Ureter (tissue), 1 donor: Measurements from ENCODE around the gene ME3. TPM values are rescaled to one million over a fixed set of nuclear protein-coding genes. Genes with fewer than 3 reads are reported as not detected.

ENCODE experiments used
- DNase-seq: peaks from one replicate; pipeline ENCODE4 v3.0.0-alpha.2; 2020; ENCODE audit warnings: low spot score
- total RNA-seq: library from RNA; stranded (reverse); gene quantifications from one replicate; pipeline ENCODE4 v1.2.4, GENCODE V29; 2023
- donor health status: DM: yes; HTN: yes; CAD: no.

The ME3 gene
- total RNA-seq, 1 donor from 2014 or later, result 40.2 TPM

DNA sequence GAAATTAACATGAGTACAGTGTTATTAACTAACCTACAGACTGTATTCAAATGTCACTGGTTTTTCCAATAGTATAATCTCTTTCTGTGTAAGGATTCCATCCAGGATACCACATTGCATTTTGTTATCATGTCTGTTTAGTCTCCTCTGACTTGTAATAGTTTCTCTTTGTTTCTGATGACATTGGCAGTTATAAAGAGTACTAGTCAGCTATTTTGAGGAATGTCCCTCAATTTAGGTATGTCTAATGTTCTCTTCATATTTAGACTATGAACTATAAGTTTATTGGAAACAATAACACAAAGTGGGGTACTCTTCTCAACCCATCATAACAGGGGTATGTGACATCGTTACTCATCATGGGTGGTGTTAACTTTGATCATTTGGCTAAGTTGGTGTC, 20.3 kb upstream of the ME3 start:
- DNase-seq, result no peak

DNA sequence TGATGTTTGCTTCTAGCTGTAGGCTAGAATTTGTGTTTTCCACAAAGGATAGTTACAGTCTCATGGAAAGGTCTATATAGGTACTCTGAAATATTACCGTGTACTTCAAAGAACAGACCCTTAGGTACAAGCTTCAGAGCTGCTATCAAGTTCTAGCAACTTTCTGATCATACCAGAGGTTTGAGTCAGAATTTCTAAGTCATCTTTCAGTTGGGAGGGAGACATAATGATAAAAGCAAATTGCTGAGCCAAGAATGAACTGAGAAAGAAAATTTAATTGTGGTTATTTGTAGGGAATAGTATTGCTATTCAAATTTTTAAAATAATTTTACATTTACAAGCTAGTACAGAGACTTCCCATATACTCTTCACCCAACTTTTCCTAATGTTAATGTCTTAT, 19.9 kb upstream of the ME3 start:
- DNase-seq, result no peak

DNA sequence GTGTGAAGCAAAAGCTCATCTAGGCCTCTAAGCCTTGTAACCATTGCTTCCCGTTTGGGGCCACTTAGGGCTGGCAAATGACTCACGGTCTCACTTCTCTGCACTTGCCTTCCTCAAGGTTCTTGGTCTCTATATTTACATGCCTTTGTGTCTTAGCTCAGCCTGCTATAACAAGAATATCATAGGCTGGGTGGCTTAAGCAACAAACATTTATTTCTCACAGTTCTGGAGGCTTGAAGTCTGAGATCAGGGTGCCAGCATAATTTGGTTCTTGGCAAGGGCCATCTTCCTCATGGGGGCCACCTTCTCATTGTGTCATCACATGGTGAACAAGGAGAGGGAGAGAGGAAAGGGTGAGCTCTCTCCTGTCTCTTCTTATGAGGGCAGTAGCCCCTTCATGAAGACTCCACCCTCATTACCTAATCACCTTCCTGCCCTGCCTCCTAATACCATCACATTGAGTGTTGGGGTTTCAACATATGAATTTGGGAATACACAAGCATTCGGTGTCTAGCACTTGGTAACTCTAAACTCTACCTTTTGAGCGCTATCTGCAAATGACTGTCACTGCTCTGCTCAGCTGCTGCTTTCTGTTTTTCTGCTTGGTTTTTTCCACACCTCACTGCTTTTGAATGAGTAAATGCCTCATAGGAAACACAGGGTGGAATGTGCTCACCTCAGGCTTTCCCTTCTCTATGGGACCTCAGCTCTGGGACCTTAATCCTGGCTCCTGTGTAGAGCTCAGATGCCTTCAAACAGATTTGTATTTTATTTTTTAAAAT, 16.2 kb upstream of the ME3 start:
- no peak for DNase-seq

DNA sequence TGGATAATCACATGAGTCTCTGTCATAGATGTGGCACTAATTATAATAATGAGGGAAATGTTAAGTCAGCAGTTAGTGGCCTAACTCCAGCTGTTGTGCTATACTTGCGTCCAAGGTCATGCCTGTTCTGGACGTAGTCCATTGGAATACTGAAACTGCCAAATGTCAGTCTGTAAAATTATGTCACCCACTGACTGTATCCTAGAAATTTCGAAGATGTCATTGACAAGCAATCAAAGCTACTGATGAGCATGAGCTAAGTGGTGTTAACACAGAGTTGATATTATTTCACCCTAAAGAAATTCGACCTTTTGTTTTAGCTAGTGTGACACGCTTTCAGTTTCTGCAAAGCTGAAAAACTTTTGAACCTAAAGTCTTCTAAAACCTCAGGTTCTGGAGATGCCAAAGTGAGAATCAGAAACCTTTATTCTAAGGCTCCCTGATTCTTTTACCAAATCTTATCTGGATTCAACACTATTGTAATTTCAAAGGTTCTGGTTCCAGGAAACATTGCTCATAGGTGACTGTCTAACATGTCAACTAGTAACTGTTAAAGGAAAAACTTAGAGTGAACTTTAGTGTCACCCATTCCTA, 14.9 kb upstream of the ME3 start:
- DNase-seq, result no peak

GRCh38 chr11:86686531-86686930, 14.1 kb upstream of the ME3 start:
- no peak for DNase-seq

DNA sequence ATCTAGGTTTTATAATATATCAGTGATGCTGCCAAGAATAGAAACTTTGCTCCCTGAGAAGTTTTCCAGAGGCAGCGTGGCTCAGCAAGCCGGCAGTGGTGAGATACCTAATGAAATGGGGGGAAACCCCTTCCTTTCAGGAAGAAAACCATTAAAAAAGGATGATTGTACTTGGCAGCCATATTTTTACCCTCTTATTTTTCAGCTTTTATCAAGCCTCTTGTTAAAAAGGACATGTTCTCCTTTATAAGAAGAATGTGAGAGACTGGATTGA, 9.0 kb upstream of the ME3 start:
- DNase-seq, result no peak

- DNase-seq, result no peak
Measured at GRCh38 chr11:86680716-86681482, 8.5 kb upstream of the ME3 start.

DNA sequence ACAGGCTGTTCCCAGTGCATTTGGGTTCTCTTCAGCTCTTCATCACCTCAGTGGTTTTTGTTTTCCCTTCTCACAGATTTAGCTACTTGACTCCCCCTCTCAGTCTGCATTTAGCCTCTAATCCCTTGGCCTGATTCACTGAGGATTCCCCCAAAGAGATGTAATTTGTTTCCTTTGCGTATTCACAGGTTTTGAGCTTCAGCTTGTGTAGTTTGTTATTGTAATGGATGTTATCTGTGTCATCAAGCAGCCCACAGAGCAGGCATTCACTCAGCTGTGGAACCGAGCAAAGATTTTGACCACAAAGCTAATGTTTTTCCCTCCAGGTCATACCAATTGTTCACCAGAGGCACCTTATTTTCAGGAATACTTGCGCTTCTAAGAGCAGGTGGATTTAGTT, 6.4 kb upstream of the ME3 start:
- DNase-seq, result no peak

DNA sequence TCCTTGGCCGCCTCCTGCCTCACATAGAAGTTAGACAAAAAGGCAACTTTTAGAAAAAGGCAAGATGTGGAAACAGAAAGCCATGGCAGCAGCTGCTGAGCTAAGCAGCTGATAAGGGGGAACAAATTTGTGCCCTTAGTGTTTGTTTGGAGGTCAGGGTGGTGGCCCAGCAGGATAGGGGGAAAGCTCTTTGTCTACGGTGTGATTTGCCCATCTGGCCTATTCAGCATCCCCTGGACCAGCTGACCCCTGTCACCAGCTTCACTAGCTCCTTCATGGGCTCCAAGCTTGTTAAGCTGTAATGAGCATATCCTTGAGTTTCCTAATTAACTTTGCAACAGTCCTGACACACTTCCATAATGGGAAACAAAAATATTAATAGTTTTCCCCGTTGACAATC, 5.9 kb upstream of the ME3 start:
- DNase-seq, result no peak

DNA sequence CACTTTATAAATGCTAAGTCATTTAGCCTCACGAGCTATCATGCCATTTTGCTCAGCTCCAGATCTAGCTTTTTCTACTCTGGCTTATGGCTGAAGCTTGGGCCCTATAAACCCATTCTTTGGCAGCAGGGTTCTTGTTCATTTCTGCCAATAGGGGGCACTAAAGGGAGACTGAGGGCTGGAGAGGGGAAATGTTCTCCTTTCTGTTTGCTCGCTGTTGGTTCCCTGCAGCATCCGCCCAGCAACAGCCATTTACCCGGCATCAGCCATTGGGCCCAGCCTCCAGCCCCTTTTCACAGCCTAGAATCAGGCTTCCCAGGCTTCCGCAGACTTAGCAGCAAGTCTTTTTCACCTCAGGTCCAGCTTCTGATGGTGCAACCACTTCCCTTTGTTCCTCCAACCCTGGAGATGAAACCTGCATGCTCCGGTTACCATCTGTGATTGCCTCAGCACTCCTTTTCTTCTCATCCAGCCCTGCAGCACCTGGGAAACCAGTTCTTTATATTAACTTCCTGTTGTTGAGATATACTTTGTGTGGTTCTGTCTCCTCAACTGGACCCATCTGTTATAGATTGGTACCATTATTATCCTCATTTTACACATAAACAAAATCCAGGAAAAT, 4.2 kb upstream of the ME3 start:
- no peak for DNase-seq

GRCh38 chr11:86676010-86676409, 3.6 kb upstream of the ME3 start:
- no peak for DNase-seq

DNA sequence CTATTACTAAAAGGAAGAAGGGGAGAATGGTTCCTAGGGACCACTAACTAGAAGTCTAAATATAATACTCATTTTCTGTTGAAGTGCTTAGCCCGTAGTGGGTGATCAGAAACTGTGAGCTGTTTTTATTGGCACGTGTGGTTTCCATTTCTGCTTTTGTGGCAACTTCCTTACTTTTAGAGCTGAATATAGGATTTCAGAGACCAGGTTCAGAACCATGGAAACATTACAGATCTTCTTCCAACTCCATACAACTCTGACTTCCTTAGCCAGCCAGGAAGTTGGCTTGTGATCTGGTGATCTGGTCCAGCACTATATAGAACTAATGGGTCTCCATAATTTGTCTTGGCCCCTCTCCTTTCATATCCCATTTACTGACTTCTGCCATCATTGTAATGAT, 2.6 kb upstream of the ME3 start:
- DNase-seq, result no peak

GRCh38 chr11:86673872-86674750, 1.7 kb upstream of the ME3 start:
- DNase-seq, result no peak

GRCh38 chr11:86673055-86673843, 833 bp upstream of the ME3 start:
- no peak for DNase-seq

DNA sequence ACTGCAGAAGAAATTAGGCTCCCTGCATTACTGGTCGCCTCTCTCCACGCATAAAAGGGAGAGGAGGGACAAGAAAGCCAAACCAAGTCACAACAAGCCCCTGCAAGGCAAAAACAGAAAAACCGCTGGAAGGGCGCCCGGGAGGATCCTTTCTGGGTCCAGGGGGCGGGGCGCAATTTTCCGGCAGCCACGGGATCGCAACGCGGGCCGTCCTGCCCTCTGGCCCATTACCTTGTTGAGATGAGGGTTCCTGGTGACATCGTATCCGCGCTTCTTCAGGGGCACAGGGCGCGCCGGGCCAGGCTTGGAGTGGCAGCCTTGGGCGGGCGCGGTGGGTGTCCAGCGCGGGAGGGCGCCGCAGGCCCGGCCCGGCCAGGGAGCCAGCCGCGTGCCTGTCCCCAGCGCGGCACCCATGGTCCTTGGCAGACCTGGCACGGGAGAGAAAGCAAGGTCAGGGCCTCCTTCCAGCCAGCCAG, 847 bp downstream of the ME3 start:
- DNase-seq, result peak; percentile 91

- no peak for DNase-seq
Measured at GRCh38 chr11:86670911-86671310, 1.5 kb downstream of the ME3 start.

DNA sequence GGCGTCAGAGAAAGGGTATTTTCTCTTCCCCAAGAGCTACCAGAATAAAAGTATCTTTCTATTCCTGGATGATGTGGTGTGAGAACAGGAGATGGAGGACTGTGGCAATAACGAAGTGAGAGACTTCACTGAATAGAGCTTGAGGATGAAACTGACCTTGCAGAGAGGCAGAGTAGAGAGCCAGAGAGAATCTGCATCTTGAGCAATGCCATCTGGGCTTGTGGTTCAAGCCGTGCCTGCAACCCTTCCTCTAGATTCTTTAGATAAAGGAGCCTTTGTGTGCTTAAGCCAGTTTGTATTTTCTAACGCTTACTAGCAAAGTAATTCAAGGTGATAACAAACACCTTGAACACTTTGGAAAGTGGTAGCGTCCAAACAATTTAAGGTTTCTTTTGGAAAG, 2.2 kb downstream of the ME3 start:
- no peak for DNase-seq

GRCh38 chr11:86669424-86669823, 3.0 kb downstream of the ME3 start:
- no peak for DNase-seq

- no peak for DNase-seq
Measured at GRCh38 chr11:86668929-86669328, 3.5 kb downstream of the ME3 start.

- no peak for DNase-seq
Measured at GRCh38 chr11:86666193-86666592, 6.2 kb downstream of the ME3 start.

GRCh38 chr11:86664930-86665329, 7.5 kb downstream of the ME3 start:
- DNase-seq, result no peak
